Ovary (tissue), 9 donors: ENCODE results near the gene KMT2E. TPM values are rescaled to one million over a fixed set of nuclear protein-coding genes. Genes with fewer than 3 reads are reported as not detected.

Experiments used
- DNase-seq, 5 donors: peaks; one replicate each; pipeline ENCODE4 v3.0.0-alpha.2; 2019 to 2020
- H3K27ac ChIP-seq, 2 donors: fragments of 200-600 bp; one replicate each; pipeline versions ENCODE4 v1.5.1 to v1.8.0; 2019 to 2022
- H3K27me3 ChIP-seq: fragments of 200-600 bp; one replicate; pipeline ENCODE4 v1.8.0; 2022
- H3K36me3 ChIP-seq: fragments of 200-600 bp; sonication (generic); one replicate; pipeline ENCODE4 v1.5.1; 2019
- H3K4me1 ChIP-seq: one replicate; pipeline ENCODE4 v1.8.1; 2013; ENCODE audit warnings: mild to moderate bottlenecking, moderate library complexity; ENCODE audit not compliant: insufficient read depth
- H3K4me3 ChIP-seq: fragments of 200-600 bp; sonication (generic); one replicate; pipeline ENCODE4 v1.5.1; 2017
- H3K9me3 ChIP-seq, 2 donors: fragments of 200-600 bp in 1 of 2; sonication (generic) in 1 of 2; one replicate each; pipeline versions ENCODE4 v1.5.1 to v1.8.1; 2013 to 2019; ENCODE audit warnings: mild to moderate bottlenecking in 1 of 2, moderate library complexity in 1 of 2
- CTCF ChIP-seq, 3 donors: fragments of 450-650 bp in 2 of 3; fragments of 200-600 bp in 1 of 3; IDR thresholded peaks; one replicate each; pipeline versions ENCODE4 v1.5.1 to v1.8.0; 2016 to 2022; ENCODE audit warnings: antibody characterized with exemption in 3 of 3, mild to moderate bottlenecking in 1 of 3
- EP300 ChIP-seq: sonication (generic); formaldehyde crosslinking; IDR thresholded peaks from one replicate; pipeline ENCODE4 v1.6.1; 2017; ENCODE audit warnings: antibody characterized with exemption
- POLR2A ChIP-seq: fragments of 450-650 bp; IDR thresholded peaks from one replicate; pipeline ENCODE4 v1.6.1; 2017; ENCODE audit warnings: antibody characterized with exemption, mild to moderate bottlenecking, moderate library complexity
- WGBS, 3 donors: extraction: QIAGEN DNeasy Blood & Tissue Kit in 1 of 3; methylation state at CpG; one replicate each; pipeline versions ENCODE4 v1.1.5 to v1.1.7; 2013 to 2017; 5-methylcytosine and 5-hydroxymethylcytosine counted together
- intact Hi-C, 4 donors: fragments of 100-400 bp; cut with DNase I; formaldehyde crosslinking; loops; one replicate each; pipeline versions ENCODE4 v1.11.0 to v1.15.1; 2022 to 2023
- polyA plus RNA-seq, 2 donors: library from polyadenylated mRNA; stranded (reverse); fragments of 200-250 nt in 1 of 2; fragments of 350-450 nt in 1 of 2; fragmentation: Illumina TruSeq in 1 of 2; extraction: RNeasy Lipid Tissue Mini Kit (QIAGEN cat#74804) in 1 of 2; gene quantifications; one replicate each; pipeline ENCODE4 v1.2.3, GENCODE V29; 2013 to 2014
- total RNA-seq, 7 donors: library from RNA; depleted of rRNA in 2 of 7; stranded (reverse); fragments of >200 nt in 2 of 7; fragmentation: NEBNext Ultra II Directional in 3 of 7; extraction: Animal tissue kit (Norgen Biotek cat#: 25700) in 3 of 7; gene quantifications; one replicate each; pipeline versions ENCODE4 v1.1.0 to v1.2.4, GENCODE V29; 2016 to 2023
- donor health status: DM: no; HTN: no; CAD: no; lungs with moderate emphysema.
- donor health status: DM: no; HTN: no; CAD: no.
- donor health status: Bipolar disorder and iron deficiency.
- donor health status: DM: yes; HTN: yes; CAD: no.
- donor health status: DM: no; HTN: no; CAD: no.
- donor health status: DM: yes; HTN: yes; CAD: no.

The KMT2E gene
- total and polyA plus RNA-seq, 9 donors: 35.2 to 152 (median 113) TPM

- H3K36me3 ChIP-seq: no peaks in the 10 kb centered on the region
- intact Hi-C loops: no loop called here
- no peak overlapping the region for H3K4me3 ChIP-seq
- H3K27me3 ChIP-seq: no peaks in the 10 kb centered on the region
- H3K4me1 ChIP-seq: no peaks in the 10 kb centered on the region
- H3K27ac ChIP-seq: no peak overlapping the region
- no peaks in the 10 kb centered on the region for H3K9me3 ChIP-seq
- no peak for DNase-seq
- TF ChIP-seq CTCF (IDR thresholded peaks at IDR 0.05): no peak
- TF ChIP-seq POLR2A: no peak
- no peak for TF ChIP-seq EP300
Measured at GRCh38 chr7:105094966-105095365, 81.0 kb downstream of the KMT2E start.

GRCh38 chr7:105096306-105096705 lies 82.3 kb downstream of the KMT2E start:
- H3K4me1 ChIP-seq: no peaks in the 10 kb centered on the region
- H3K27ac ChIP-seq: no peak overlapping the region
- no peak overlapping the region for H3K4me3 ChIP-seq
- 94 to 96% (median 95%) methylated on average over 3 of the region's 3 CpGs for WGBS, 3 donors
- no peaks in the 10 kb centered on the region for H3K27me3 ChIP-seq
- no peaks in the 10 kb centered on the region for H3K36me3 ChIP-seq
- H3K9me3 ChIP-seq: no peaks in the 10 kb centered on the region
- no peak for TF ChIP-seq POLR2A
- intact Hi-C loops: no loop called here
- DNase-seq: no peak

GRCh38 chr7:105097619-105098018 lies 83.6 kb downstream of the KMT2E start:
- no peaks in the 10 kb centered on the region for H3K9me3 ChIP-seq
- intact Hi-C loops: no loop called here
- no peak overlapping the region for H3K4me3 ChIP-seq
- H3K27ac ChIP-seq: no peak overlapping the region
- WGBS, 3 donors: 47 to 57% (median 50%) methylated on average over 7 of the region's 7 CpGs
- no peaks in the 10 kb centered on the region for H3K36me3 ChIP-seq
- TF ChIP-seq POLR2A: no peak
- TF ChIP-seq CTCF (IDR thresholded peaks at IDR 0.05): no peak
- TF ChIP-seq EP300: no peak
- DNase-seq: no peak
- H3K4me1 ChIP-seq: no peaks in the 10 kb centered on the region
- no peaks in the 10 kb centered on the region for H3K27me3 ChIP-seq

- Histone ChIP-seq H3K4me1 (no peaks in the 10 kb centered on the region), H3K4me3 (no peak overlapping the region), H3K36me3 (no peaks in the 10 kb centered on the region), H3K27me3 (no peaks in the 10 kb centered on the region), H3K27ac (no peak overlapping the region), H3K9me3 (no peaks in the 10 kb centered on the region)
- intact Hi-C loops: no loop called here
- TF ChIP-seq POLR2A: no peak
- TF ChIP-seq EP300: no peak
- TF ChIP-seq CTCF (IDR thresholded peaks at IDR 0.05): no peak
- WGBS, 3 donors: 50 to 60% (median 59%) methylated on average over 2 of the region's 2 CpGs
- DNase-seq: no peak
Measured at GRCh38 chr7:105098863-105099515, 85.0 kb downstream of the KMT2E start.

DNA sequence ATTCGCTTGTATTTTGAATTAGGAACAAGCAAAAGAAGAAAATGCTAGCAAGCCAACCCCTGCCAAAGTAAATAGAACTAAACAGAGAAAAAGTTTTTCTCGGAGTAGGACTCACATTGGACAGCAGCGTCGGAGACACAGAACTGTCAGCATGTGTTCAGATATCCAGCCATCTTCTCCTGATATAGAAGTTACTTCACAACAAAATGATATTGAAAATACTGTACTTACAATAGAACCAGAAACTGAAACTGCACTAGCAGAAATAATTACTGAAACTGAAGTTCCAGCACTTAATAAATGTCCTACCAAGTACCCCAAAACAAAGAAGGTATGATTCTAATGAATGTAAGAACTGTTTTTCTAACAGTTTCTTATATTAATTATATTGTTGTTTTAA lies 87.9 kb downstream of the KMT2E start:
- intact Hi-C loops: loop anchor here in 2 of 4 donors (10.0 kb wide), 1 partner anchor 117 kb away; no protein-coding TSS in a partner anchor
- Histone ChIP-seq H3K27ac (no peak overlapping the region), H3K4me3 (no peak overlapping the region), H3K36me3 (no peaks in the 10 kb centered on the region), H3K9me3 (no peaks in the 10 kb centered on the region), H3K27me3 (no peaks in the 10 kb centered on the region), H3K4me1 (no peaks in the 10 kb centered on the region)
- DNase-seq: no peak
- TF ChIP-seq POLR2A: no peak
- TF ChIP-seq CTCF (IDR thresholded peaks at IDR 0.05): no peak
- WGBS, 3 donors: 22 to 41% (median 25%) methylated on average over 4 of the region's 4 CpGs
